ENCODE measurements around the gene MINK1.
"Not testable (repeated sequence)": the region's sequence is repeated elsewhere in the genome, so short reads cannot be mapped to it uniquely, and the experiment has no call there.

Gene MINK1

DNA sequence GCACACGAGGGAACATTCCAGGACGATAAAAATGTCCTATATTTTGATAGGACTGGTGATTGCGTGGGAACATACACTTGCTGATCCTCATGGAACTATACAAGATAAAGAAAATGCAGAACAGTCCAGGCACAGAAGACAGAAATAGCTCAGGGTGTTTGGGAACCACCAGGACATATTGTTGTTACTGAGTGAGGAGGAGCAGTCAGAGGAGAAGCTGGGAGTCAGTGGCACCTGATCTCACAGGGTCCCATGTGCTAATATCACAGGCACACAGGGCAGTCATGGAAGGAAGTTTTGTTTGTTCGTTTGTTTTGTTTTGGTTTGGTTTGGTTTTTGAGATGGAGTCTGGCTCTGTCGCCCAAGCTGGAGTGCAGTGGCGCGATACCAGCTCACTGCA is 20.4 kb upstream of the MINK1 start:
- DNase-seq, result no peak

DNA sequence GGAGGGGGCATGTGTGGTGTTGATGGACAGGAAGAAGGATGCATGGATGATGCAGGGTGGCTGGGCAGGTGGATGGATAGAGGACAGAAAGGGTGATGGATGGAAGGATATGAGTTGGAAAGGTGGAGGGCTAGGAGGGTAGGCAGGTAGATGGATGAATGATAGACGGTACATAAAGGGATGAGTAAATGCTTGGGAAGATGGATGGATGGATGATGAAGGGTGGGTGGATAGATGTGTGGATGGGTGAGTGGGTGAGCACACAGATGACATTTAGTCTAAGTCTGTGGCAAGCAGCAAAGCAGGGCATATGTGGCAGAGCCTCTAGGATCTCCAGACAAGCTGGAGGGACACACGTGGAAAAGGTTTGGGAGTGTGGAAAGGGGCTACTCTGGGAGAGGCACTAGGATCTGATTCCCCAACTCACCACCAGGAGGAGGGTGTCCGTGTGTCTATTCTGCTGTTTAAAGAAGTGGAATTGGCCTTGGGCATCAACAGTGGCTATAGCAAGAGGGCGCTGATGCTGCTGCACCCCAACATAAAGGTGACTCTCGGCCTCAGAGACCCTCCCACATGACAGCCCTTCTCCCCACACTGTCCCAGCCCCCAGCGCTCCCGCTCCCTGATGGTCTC is 18.0 kb upstream of the MINK1 start:
- DNase-seq, result no peak

DNA sequence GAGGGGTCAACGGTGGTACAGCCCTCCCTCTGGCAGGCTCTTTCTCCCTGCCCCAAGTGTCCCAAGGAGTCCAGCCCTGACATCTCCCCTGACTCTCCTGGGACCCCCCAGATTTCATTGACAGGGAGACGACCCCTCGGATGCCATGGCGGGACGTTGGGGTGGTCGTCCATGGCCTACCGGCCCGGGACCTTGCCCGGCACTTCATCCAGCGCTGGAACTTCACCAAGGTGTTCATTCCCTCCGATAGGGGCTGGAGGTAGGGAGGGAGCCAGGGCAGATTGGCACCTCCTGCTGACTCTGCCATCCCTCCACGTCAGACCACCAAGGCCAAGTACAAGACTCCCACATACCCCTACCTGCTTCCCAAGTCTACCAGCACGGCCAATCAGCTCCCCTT is 16.3 kb upstream of the MINK1 start:
- no peak for DNase-seq

DNA sequence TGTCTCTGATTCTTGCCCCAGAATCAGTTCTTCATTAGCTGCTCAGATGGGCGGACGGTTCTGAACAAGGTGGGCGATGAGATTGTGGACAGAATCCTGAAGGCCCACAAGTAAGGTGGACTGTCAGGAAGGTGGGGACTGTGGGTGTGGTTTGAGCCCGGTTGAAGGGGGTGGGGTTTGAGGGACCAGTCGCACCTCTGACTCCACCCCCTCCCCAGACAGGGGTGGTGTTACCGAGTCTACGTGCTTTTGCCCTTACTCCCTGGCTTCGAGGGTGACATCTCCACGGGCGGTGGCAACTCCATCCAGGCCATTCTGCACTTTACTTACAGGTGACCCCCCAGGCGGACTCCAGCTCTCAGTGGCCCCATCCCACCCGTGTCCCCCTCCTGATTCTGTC is 14.9 kb upstream of the MINK1 start:
- no peak for DNase-seq

DNA sequence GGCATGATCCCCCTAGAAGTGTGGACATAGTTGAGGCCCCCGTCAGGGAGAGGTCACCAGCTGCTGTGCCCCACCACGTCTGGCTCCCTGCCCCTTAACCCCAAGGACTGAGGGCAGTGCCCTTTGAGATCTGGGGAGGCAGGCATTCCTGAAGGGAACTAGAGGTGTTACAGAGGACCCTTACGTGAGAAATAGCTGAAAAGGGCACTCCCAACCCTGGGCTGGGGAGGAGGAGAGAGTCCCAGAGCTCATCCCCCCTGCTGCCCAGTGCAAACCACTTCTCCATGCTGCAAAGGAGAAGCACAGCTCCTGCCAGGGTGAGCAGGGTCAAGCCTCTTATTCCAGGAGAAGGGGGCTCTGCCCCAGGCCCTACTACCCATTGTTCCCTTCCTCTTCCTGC is 10.3 kb upstream of the MINK1 start:
- no peak for DNase-seq

DNA sequence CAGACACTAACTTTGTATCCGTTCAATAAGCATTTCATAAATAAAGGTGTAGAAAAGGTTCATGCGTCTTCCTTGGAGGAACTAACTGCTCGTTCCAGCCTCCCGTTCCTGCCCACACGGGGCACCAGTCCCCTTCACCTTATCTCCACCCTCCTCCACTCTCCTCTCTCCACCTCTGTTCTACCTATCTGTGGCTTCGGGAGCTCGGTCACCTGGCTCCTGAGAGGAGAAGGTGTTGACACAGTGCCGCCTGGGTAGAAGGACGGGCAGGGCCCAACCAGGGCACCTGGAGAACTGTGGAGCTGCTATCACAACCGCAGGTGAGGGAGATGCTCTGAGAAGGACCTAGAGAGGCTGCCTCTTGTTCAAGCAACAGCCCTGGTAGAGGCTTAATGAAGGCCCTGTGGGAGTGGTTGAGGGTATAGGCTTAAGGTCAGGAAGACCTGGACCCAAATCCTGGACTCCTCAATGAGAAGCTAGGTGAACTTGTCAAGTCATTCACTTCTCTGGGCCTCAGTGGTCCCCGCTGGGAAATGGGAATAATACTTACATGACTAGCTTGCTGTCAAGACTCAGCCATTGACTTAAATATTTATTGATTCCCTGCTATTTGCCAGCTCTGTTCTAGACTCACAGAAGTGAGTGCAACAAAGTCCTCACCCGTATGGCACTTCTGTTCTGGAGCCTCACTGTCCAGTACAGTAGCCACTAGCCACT is 9.6 kb upstream of the MINK1 start:
- no peak for DNase-seq

DNA sequence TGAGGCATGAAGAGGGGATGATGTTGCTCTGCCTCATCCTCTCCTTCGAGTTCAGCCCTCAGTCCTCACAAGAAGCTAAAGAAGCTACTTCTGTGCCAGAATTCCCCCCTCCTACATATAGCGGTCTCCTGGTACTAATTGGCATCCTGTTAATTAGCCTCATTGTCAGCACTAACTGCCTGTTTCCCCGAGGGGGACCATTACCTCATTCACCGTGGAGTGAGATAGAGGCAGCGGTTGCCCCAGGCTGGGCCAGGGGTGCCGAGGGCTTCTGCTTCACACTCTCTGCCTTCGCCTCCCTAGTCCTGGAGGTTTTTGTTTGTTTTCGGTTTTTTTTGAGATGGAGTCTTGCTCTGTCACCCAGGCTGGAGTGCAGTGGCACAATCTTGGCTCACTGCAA is 5.7 kb upstream of the MINK1 start:
- DNase-seq, result no peak

DNA sequence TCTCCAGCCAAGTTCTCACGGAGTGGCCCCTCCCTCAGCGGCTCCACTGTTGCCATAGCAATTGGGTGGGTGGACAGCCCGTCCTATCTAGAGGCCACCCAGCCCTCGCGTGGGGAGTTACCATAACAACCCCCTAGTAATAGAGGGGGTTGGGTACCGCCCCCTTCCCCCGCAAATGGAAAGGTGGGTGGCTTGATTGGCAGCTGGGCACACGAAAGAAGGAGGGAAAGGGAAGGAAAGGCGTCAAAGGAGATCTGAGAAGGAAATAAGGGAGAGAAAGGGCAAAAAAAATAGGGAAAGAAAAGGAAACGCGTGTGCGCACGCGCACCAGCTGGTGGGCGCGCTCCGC is 337 bp upstream of the MINK1 start:
- DNase-seq, result not testable (repeated sequence)

DNA sequence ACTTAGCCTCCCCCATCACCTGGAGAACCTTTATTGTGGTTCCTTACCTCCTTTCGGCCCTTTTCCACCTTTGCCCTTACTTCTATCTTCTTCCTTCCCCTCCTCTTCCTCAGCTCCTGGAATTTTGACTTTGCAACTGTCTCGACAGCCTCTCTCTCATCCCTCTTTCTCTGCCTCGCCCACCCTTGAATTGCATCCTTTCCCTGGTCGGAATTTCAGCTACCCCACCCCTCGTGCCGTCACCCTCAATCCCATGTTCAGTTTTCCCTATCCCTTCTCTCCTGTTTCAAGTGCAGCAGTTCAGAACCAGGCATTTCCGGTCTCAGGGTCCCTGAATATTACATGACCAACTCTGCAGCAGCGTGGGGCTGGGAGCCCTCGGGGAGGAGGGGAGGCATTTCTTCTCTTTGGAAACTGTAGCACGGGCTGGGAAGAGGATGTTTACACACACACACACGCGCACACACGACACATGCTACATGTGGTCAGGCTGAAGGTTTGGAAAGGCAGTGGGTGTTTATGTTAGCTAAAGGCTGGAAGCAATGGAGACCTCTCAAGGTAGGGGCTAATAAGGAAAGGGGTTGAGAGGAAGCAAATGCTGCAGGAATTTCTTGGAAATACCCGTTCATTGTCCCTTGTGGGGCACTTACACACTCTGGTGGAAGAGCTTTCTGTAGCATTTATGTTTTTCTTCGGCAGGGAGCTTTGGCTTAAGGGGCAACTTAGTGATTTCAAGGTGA is 971 bp downstream of the MINK1 start:
- peak; percentile 2 for DNase-seq

DNA sequence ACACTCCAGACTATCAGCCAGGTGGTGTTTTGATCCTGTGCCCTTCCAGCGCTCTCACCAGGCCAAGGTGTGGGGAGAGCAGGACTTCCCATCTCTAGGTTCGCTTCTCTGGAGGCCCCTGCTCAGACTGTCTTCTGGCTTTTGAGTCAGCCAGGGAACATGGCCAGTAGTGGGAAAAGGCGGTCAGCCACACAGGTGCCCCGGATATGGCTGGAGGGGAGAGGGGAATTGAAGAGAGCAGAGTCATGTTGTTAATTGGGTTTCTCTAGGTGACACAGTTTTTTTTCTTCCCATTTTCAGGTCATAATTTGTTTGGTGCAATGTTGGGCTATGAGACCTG is 1.5 kb downstream of the MINK1 start:
- DNase-seq, result no peak

DNA sequence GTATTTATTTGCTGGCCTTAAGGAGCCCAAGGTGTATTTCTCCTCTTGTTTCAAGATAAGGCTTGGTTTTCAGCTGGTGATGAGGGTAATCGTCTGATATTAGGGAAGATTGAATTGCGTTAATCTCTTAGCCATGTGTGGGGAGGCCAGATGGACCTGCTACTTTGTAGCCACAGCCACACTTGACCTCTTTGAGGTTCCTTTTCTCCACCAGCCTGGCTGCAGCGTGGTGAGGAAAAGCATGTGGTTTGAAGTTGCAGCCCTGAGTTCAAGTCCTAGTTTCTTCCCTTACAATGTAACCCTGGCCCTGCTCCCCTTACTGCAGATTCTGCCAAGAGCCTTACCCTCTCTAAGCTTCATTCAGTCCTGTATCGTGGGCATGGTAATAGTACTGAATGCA is 3.1 kb downstream of the MINK1 start:
- no peak for DNase-seq

DNA sequence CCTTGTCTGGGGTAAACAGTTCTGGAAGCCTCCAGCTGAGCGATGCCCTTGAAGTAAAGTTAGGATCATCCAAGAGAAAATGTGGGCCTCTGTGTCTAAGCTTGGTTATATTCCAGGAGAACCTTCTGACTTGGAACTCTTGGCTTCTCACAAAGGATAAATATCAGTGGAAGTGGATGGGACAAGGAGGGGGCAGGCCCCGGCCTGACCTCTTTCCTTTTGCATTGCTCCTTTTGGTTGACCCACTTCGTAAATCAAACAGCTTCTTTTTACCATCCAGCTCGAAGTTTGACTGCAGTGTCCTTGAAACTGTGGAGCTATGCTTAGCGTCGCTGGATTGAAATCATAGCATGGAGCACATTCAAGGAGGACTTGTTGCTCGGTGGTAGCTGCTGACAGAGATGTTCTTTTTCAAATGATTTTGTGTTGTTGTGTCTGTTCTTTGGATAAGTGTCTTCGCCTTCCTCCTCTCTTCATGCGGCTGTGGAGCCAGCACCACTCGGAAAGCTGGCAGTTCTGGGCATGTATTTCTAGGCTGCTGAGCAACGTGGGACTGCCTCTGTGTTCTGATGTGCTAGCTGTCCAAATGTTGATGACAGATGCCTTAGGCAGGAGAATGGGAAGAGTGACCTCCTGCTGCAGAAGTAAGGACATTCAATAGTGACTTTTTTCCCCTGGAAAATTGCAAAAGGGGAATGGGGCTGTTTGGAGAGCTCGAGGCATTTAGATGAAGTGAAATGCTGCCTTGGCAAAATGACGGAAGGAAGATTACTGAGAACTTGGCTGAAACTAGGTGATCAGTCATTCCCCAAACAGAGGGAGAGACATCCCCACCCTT is 4.5 kb downstream of the MINK1 start:
- no peak for DNase-seq

DNA sequence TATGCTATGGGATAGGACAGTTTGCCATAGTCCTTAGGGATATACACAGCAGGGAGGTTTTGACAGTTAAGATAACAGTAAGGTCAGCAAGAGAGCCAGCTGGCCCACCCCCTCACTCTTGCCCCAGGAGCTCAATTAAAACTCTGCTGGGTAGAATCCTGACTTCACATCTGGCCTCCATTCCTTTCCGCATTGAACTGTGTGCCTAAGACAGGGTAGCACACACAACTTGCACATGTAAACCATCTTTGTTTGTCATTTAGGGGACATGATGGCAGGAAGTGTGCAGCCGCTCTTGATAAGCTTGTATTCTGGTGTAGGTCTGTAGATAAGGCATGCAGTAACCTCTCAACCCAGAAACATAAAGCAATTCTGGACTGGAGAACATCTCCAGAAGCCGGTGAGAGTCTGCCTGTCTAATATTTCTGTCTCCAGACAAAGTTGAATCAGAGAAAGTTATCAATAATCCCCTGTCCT is 5.2 kb downstream of the MINK1 start:
- DNase-seq, result no peak

DNA sequence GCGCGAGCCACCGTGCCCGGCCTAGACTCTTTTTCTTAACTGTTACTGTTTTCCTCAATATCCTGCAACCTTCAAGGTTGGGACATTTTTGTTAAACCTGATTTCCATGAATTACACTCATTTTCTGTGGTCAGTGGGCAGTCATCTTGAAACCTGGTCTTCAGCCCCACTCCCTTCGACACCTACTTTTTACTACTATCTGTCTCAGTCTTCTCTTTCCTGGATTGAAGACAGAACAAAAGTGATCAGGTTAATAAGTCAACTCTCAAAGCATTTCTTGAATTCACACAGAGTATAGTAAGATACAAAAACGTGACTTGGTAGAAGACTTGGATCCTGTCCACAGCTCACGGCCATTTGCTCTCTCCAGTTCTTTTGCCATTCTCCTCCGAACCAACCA is 6.1 kb downstream of the MINK1 start:
- no peak for DNase-seq

DNA sequence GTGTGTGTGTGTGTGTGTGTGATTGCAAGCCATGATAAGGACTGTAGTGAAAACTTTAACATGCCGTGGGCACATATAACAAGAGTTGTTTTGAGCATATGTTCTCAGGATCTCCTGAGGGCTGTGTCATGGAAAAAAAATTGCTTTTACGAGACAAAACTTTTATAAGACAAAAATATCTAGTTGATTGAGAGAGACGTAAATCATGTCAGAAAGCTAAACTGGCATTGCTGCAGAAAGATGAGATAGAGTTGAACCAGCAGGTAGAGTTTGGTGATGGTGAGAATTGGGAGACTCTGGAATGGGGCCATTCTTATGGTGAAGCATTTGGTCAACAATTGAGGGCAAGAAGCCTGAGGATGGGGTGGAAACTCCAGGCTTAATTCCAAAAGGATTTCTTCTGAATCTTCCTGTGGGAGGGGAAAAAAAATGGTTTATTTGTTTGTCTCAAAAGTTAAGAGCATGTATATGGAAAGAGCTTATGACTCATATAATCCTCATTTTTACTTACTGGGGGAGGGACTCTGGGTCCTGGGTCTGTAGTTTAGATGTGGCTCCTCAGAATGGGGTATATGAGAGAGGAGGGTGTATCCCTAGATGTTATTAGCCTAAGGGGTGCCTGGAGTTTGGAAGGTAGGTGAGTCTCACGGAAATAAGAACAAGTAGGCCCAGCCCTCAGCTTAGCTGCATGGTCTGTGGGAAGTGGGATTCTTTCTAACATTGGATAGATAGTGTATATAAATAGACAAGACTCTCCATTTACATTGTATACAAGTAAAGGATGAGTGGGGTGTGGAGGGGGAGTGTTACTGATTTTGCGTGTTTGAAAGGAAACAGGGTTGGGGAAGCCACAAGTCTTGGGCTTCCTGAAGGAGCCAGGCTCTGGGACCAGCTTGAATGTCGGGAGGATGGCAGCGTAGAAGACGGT is 7.1 kb downstream of the MINK1 start:
- no peak for DNase-seq

DNA sequence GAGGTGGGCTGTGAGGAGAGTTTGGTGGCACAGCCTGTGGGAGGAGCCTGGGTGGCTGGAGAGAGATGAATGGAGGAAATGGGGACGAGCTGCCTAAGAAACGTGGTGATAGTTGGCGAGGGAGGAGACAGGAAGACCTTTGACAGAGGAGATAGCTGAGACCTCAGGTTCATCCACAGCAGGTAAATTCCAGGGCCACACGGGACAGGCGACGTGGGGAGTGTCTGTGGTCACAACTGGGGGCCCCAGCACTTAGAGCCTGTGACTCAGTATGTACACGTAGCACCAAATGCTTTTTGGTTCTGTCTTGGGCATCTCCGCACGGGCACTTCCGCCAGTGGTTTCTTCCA is 7.7 kb downstream of the MINK1 start:
- DNase-seq, result peak; percentile 7

DNA sequence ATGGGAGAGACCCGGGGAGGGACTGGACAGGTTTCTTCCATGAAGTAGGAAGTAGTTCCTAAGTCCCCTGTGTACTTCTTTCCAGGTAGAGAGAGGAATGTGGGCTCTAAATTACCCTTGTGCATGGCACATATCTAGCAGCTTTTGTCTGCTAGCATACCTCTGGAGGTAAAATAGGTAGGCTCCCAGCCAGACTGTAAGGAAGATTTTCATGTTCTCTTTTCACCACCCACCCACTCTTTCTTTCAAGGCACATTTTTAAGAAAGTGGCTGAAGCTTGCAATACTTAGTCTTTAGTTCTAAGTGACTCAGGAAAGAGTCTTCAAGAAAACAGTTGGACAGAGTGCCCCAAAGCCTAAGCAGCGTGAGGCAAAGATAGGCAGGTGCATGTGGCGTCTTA is 9.2 kb downstream of the MINK1 start:
- DNase-seq, result no peak

DNA sequence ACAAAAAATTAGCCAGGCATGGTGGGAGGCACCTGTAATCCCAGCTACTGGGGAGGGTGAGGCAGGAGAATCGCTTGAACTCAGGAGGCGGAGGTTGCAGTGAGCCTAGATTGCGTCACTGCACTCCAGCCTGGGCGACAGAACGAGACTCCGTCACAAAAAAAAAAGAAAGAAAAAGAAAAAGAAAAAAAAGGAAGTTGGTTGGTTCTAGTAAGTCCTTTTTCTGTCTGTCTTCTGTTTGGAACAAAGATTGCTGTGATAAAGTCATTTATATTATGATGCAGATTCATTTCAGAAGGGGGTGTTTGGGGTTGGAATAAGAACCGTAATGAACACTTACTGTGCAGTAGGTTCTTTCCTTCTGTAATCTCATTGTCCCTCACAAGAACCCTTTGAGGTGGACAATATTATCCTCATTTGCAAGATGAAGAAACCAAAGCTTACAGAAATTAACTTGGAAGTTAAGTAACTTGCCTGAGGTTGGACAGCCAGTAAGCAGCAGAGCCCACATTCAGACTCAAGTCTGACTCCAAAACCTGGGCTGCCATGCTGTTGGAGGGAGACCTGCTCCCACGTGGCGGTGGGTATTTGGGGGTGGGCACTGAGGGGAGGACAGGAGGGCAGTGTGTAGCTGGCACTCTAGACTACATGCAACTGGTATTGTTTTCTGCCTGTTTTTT is 10.3 kb downstream of the MINK1 start:
- no peak for DNase-seq

DNA sequence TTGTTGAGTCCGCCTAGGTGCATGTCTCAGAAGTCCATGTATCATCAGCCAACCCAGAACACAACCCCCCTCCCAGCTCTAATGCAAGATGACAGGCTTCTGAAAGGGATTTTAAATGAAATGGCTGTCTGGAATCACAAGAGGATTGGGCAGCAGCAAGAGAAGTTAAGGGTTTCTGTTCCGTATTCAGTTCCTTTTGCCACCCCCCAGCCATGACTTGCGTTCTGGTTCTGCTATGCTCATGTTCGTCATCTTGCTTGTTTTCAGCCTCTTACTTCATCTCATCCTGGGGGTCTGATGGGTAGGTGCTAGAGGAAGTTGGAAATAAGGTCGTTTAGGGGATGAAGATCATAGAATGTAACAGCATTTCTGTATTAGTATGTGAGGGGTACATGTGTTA is 12.0 kb downstream of the MINK1 start:
- DNase-seq, result no peak

DNA sequence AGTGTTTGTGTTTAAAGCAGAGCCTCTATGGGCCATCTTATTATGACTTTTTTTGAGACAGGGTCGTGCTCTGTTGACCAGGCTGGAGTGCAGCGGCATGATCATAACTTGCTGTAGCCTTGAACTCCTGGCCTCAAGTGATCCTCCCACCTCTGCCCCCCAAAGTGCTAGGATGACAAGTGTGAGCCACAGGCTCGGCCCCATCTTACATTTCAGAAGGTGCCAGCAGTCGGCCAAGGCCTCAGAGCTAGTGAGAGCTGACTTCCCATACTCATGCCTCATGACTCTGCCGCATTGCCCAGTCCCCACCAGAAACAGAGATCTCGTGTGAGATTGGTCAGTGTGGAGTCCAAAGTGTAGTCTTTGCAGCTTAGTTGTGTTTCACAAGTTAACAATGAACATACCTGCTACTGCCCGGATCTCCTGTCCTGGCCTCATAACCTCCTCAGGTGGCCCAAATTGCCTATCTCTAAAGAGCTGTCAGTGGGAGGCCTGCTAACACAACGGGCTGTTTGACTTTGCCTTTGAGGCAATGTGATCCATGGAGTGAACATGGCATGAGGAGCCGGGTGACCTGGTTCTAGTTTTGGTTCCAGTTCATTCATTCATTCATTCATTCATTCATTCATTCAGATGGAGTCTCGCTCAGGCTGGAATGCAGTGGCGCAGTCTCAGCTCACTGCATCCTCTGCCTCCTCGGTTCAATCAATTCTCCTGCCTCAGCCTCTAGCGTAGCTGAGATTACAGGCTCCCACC is 13.7 kb downstream of the MINK1 start:
- DNase-seq, result no peak

DNA sequence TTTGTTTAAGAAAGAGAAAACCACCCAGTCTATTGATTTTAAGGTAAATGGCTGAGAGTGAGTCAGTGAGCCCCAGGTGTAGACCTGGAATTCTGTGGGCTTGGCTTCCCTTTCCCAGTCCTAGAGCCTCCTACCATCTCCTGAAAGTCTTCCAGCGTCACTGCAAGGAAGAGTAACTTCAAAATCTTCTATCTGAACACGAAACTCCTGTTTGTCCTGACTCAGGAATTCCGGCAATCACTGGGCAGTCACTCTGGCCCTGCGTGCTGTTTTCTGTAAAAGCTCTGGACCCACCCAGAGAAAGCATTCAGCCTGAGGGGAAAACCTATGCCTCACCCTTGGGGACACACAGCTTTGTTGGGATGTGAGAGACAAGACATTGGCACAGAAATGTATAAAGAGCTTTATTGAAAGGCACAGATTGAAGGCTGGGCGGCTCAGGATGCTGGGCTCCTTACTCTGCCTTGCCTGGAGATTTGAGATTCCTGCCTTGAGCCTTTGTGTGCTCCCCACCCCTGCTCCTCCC is 15.9 kb downstream of the MINK1 start:
- no peak for DNase-seq
